Kidney (tissue), 14 donors: ENCODE results near the gene USF3. TPM values are rescaled to one million over a fixed set of nuclear protein-coding genes. Genes with fewer than 3 reads are reported as not detected.

Source experiments
- DNase-seq, 5 donors: peaks; one replicate each; pipeline ENCODE4 v3.0.0-alpha.2; 2013 to 2020
- FAIRE-seq: peaks from 2 replicates; lab custom pipeline; 2012; peaks lifted over from hg19 to GRCh38; lab: Jason Lieb, UNC
- H3K27ac ChIP-seq, 2 donors: one replicate each; pipeline ENCODE4 v1.7.0; 2013; ENCODE audit warnings: low read depth in 2 of 2, low read length in 2 of 2, inconsistent platforms in 1 of 2
- H3K27me3 ChIP-seq: one replicate; pipeline ENCODE4 v1.7.1; 2013; ENCODE audit warnings: low read length, inconsistent platforms; ENCODE audit not compliant: control insufficient read depth, insufficient read depth
- H3K36me3 ChIP-seq, 3 donors: one replicate each; pipeline versions ENCODE4 v1.7.0 to v1.7.1; 2013; ENCODE audit warnings: low read length in 3 of 3, control low read depth in 1 of 3, inconsistent platforms in 1 of 3; ENCODE audit not compliant: insufficient read depth in 3 of 3, control insufficient read depth in 2 of 3
- H3K4me1 ChIP-seq, 3 donors: one replicate each; pipeline versions ENCODE4 v1.7.0 to v1.7.1; 2013; ENCODE audit warnings: low read length in 3 of 3, inconsistent platforms in 1 of 3, low read depth in 1 of 3; ENCODE audit not compliant: control insufficient read depth in 2 of 3, insufficient read depth in 2 of 3
- H3K4me3 ChIP-seq, 3 donors: one replicate each; pipeline versions ENCODE4 v1.7.0 to v1.8.1; 2013; ENCODE audit warnings: low read length in 3 of 3, control low read depth in 1 of 3, inconsistent platforms in 1 of 3
- H3K9ac ChIP-seq, 3 donors: one replicate each; pipeline versions ENCODE4 v1.7.0 to v1.7.1; 2013; ENCODE audit warnings: low read length in 3 of 3, control low read depth in 1 of 3, inconsistent platforms in 1 of 3
- H3K9me3 ChIP-seq, 3 donors: one replicate each; pipeline versions ENCODE4 v1.7.0 to v1.7.1; 2013; ENCODE audit warnings: low read length in 3 of 3, control low read depth in 1 of 3, inconsistent platforms in 1 of 3; ENCODE audit not compliant: control insufficient read depth in 2 of 3, insufficient read depth in 1 of 3
- CTCF ChIP-seq: IDR thresholded peaks from 3 replicates; pipeline ENCODE4 v1.5.1; 2012; ENCODE audit warnings: mild to moderate bottlenecking, moderate library complexity, borderline replicate concordance; ENCODE audit not compliant: insufficient read depth; ENCODE audit errors: extremely low read depth
- intact Hi-C: fragments of 100-400 bp; cut with DNase I; formaldehyde crosslinking; loops from one replicate; pipeline ENCODE4 v1.11.1; 2022
- polyA plus RNA-seq: library from polyadenylated mRNA; stranded (reverse); fragments of 350-450 nt; fragmentation: Illumina TruSeq; extraction: RNeasy Lipid Tissue Mini Kit (QIAGEN cat#74804); gene quantifications from one replicate; pipeline ENCODE4 v1.2.3, GENCODE V29; 2014; ENCODE audit warnings: low read depth, low replicate concordance; ENCODE audit not compliant: insufficient read depth
- total RNA-seq: library from RNA; stranded (reverse); fragmentation: NEBNext Ultra II Directional; extraction: Animal tissue kit (Norgen Biotek cat#: 25700); gene quantifications from one replicate; pipeline ENCODE4 v1.2.1, GENCODE V29; 2021
- donor health status: control.
- donor health status: control.
- donor health status: control.
- donor health status: control.
- donor health status: control.
- donor health status: DM: yes; HTN: yes; CAD: no.
- donor health status: Normal renal cell carcinoma (clear cell type).

USF3 gene
- total and polyA plus RNA-seq, 2 donors from 2014 or later: 6.5 to 21.3 TPM

- intact Hi-C loops: no loop called here
- H3K36me3 ChIP-seq: no peaks in the 10 kb centered on the region
- no peak overlapping the region for H3K4me3 ChIP-seq
- no peaks in the 10 kb centered on the region for H3K4me1 ChIP-seq
- H3K27me3 ChIP-seq: no peaks in the 10 kb centered on the region
- no peak for TF ChIP-seq CTCF
- DNase-seq (no peak), FAIRE-seq (no peak)
- no peak overlapping the region for H3K27ac ChIP-seq
- no peaks in the 10 kb centered on the region for H3K9me3 ChIP-seq
- H3K9ac ChIP-seq: no peak overlapping the region
Observed at GRCh38 chr3:113600418-113601182, 95.8 kb downstream of the USF3 start.

Other genes with a start within 250 kb of the USF3 start
- 16.7 TPM for gene SPICE1, start 181.5 kb downstream of the USF3 start, total RNA-seq
- gene SPICE1, start 181.5 kb downstream of the USF3 start, polyA plus RNA-seq: 4.3 TPM
- 4.9 TPM for gene SIDT1, start 164.1 kb downstream of the USF3 start, total RNA-seq
- gene SIDT1, start 164.1 kb downstream of the USF3 start, polyA plus RNA-seq: 0.92 TPM
- gene NAA50, start 49.6 kb upstream of the USF3 start, total RNA-seq: 101 TPM
- 45.4 TPM for gene NAA50, start 49.6 kb upstream of the USF3 start, polyA plus RNA-seq
- gene ATP6V1A, start 50.4 kb upstream of the USF3 start, total RNA-seq: 172 TPM
- 87.1 TPM for gene ATP6V1A, start 50.4 kb upstream of the USF3 start, polyA plus RNA-seq
- gene GRAMD1C, start 142.1 kb upstream of the USF3 start, total RNA-seq: 21.0 TPM
- gene GRAMD1C, start 142.1 kb upstream of the USF3 start, polyA plus RNA-seq: 21.0 TPM